Upper lobe of left lung (tissue), 6 donors: Measurements from ENCODE around the gene JARID2. TPM values are rescaled to one million over a fixed set of nuclear protein-coding genes. Genes with fewer than 3 reads are reported as not detected.

ENCODE experiments used
- ATAC-seq, 2 donors: fragments of 200-7000 bp; cut with Tn5 transposase; one replicate each; pipeline ENCODE4 v1.9.1; 2022; ENCODE audit warnings: mild to moderate bottlenecking in 2 of 2, moderate library complexity in 2 of 2; ENCODE audit not compliant: low FRiP score in 2 of 2
- DNase-seq, 2 donors: peaks; one replicate each; pipeline ENCODE4 v3.0.0-alpha.2; 2019 to 2020
- H3K27ac ChIP-seq, 4 donors: fragments of 200-600 bp; sonication (generic); one replicate each; pipeline ENCODE4 v1.5.1; 2016 to 2019
- H3K27me3 ChIP-seq, 4 donors: fragments of 200-600 bp; sonication (generic); one replicate each; pipeline ENCODE4 v1.5.1; 2017 to 2019
- H3K36me3 ChIP-seq, 4 donors: fragments of 200-600 bp; sonication (generic); one replicate each; pipeline ENCODE4 v1.5.1; 2016 to 2019
- H3K4me1 ChIP-seq, 4 donors: fragments of 200-600 bp; sonication (generic); one replicate each; pipeline ENCODE4 v1.5.1; 2018 to 2019
- H3K4me3 ChIP-seq, 4 donors: fragments of 200-600 bp; sonication (generic); one replicate each; pipeline ENCODE4 v1.5.1; 2017 to 2019; ENCODE audit warnings: mild to moderate bottlenecking in 2 of 4, moderate library complexity in 1 of 4
- H3K9me3 ChIP-seq, 4 donors: fragments of 200-600 bp; sonication (generic); one replicate each; pipeline ENCODE4 v1.5.1; 2018 to 2019
- CTCF ChIP-seq, 6 experiments: fragments of 450-650 bp in 4 of 6; fragments of 200-600 bp in 2 of 6; sonication (generic) in 2 of 6; IDR thresholded peaks; one replicate each; pipeline ENCODE4 v1.5.1; 2016 to 2019; ENCODE audit warnings: antibody characterized with exemption in 6 of 6
- EP300 ChIP-seq, 4 donors: sonication (generic); formaldehyde crosslinking; IDR thresholded peaks; one replicate each; pipeline ENCODE4 v1.5.1; 2017; ENCODE audit warnings: antibody characterized with exemption in 4 of 4, control low read depth in 2 of 4
- POLR2A ChIP-seq, 4 donors: fragments of 450-650 bp; IDR thresholded peaks; one replicate each; pipeline ENCODE4 v1.5.1; 2016 to 2017; ENCODE audit warnings: antibody characterized with exemption in 4 of 4, mild to moderate bottlenecking in 2 of 4
- POLR2AphosphoS5 ChIP-seq, 2 donors: sonication (generic); formaldehyde crosslinking; IDR thresholded peaks; one replicate each; pipeline ENCODE4 v1.5.1; 2017; ENCODE audit warnings: antibody characterized with exemption in 2 of 2
- WGBS, 2 donors: methylation state at CpG; one replicate each; pipeline ENCODE4 v1.1.5; 2017 to 2018; 5-methylcytosine and 5-hydroxymethylcytosine counted together
- total RNA-seq, 6 donors: library from RNA; depleted of rRNA in 4 of 6; stranded (reverse); fragments of >200 nt in 4 of 6; gene quantifications; one replicate each; pipeline versions ENCODE4 v1.1.0 to v1.2.1, GENCODE V29; 2016 to 2021
- donor health status: DM: no; HTN: no; CAD: no; lungs with moderate emphysema.
- donor health status: DM: no; HTN: yes; CAD: no; lungs with severe emphysema.

The JARID2 gene
- total RNA-seq, 6 donors from 2014 or later: 9.6 to 37.7 (median 16.4) TPM

GRCh38 chr6:15473741-15474161, 227.9 kb downstream of the JARID2 start:
- 44 to 53% methylated on average over 6 of the region's 6 CpGs for WGBS, 2 donors
- Histone ChIP-seq H3K4me3 (no peak overlapping the region), H3K4me1 (peaks cover 8 to 36% (median 24%) of the 10 kb centered on the region in 4 donors), H3K36me3 (peaks cover 0 to 11% (median 3%) of the 10 kb centered on the region in 4 donors), H3K27ac (peak overlapping the region in 3 of 4 donors; percentile 7 to 70 (median 28)), H3K9me3 (no peaks in the 10 kb centered on the region), H3K27me3 (no peaks in the 10 kb centered on the region)
- TF ChIP-seq CTCF (IDR thresholded peaks at IDR 0.05) (peak in 1 of 6 experiments; percentile 15), POLR2A (IDR thresholded peaks at IDR 0.05) (no peak)
- ATAC-seq (peak in 1 of 2 donors; percentile 49), DNase-seq (no peak)

- Histone ChIP-seq H3K27ac (peak overlapping the region in 3 of 4 donors; percentile 7 to 70 (median 28)), H3K9me3 (no peaks in the 10 kb centered on the region), H3K4me1 (peaks cover 8 to 36% (median 24%) of the 10 kb centered on the region in 4 donors), H3K36me3 (peaks cover 0 to 11% (median 1%) of the 10 kb centered on the region in 4 donors), H3K4me3 (no peak overlapping the region), H3K27me3 (no peaks in the 10 kb centered on the region)
- TF ChIP-seq POLR2A (IDR thresholded peaks at IDR 0.05) (no peak), CTCF (IDR thresholded peaks at IDR 0.05) (no peak), POLR2AphosphoS5 (IDR thresholded peaks at IDR 0.05) (no peak), EP300 (IDR thresholded peaks at IDR 0.05) (no peak)
- DNase-seq: no peak
- no peak for ATAC-seq
- 43 to 54% methylated on average over 2 of the region's 2 CpGs for WGBS, 2 donors
These were observed 228.3 kb downstream of the JARID2 start for GRCh38 chr6:15474196-15474595.

- no peaks in the 10 kb centered on the region for H3K27me3 ChIP-seq
- 80 to 90% methylated on average over 6 of the region's 6 CpGs for WGBS, 2 donors
- ATAC-seq (no peak), DNase-seq (no peak)
- H3K4me1 ChIP-seq: peaks cover 16 to 44% (median 32%) of the 10 kb centered on the region in 4 donors
- H3K27ac ChIP-seq: no peak overlapping the region
- H3K36me3 ChIP-seq: peaks cover 0 to 3% (median under 1%) of the 10 kb centered on the region in 4 donors
- TF ChIP-seq POLR2A (IDR thresholded peaks at IDR 0.05): no peak
- no peak for TF ChIP-seq EP300 (IDR thresholded peaks at IDR 0.05)
- no peak for TF ChIP-seq CTCF (IDR thresholded peaks at IDR 0.05)
- no peak for TF ChIP-seq POLR2AphosphoS5 (IDR thresholded peaks at IDR 0.05)
- H3K9me3 ChIP-seq: no peaks in the 10 kb centered on the region
- H3K4me3 ChIP-seq: no peak overlapping the region
These were observed 229.4 kb downstream of the JARID2 start for GRCh38 chr6:15475261-15475660.

GRCh38 chr6:15475872-15476271, 230.0 kb downstream of the JARID2 start:
- no peaks in the 10 kb centered on the region for H3K27me3 ChIP-seq
- H3K36me3 ChIP-seq: peaks cover 0 to 3% (median 0%) of the 10 kb centered on the region in 4 donors
- 73 to 74% methylated on average over 4 of the region's 4 CpGs for WGBS, 2 donors
- DNase-seq: no peak
- TF ChIP-seq CTCF (IDR thresholded peaks at IDR 0.05): no peak
- no peak for TF ChIP-seq EP300 (IDR thresholded peaks at IDR 0.05)
- no peak for TF ChIP-seq POLR2A (IDR thresholded peaks at IDR 0.05)
- TF ChIP-seq POLR2AphosphoS5 (IDR thresholded peaks at IDR 0.05): no peak
- peak overlapping the region in 1 of 4 donors; percentile 30 for H3K27ac ChIP-seq
- no peak for ATAC-seq
- H3K9me3 ChIP-seq: no peaks in the 10 kb centered on the region
- peaks cover 22 to 46% (median 37%) of the 10 kb centered on the region in 4 donors for H3K4me1 ChIP-seq
- H3K4me3 ChIP-seq: no peak overlapping the region
